Measurements from ENCODE around the gene SUGCT.
A peak's percentile ranks its signal among the peaks of the same experiment; 100 is the strongest.

SUGCT gene

DNA sequence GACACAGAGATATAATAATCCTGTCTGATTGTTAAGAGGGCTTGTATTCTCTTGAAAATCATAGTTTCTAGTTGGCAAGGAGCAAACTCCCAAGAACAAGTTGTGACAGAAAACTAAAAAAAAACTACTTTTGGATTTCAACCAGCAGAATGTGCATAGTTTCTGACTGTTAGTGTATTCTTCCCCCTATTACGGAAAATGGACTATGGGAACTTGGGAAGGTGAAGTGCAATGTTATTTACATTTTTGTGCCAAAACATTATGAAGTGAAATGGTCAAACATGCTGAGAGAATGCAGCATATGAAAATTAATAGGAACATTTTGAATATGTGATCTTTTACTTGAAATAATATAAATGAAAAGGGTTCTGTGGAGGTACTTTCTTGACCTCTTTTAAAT, 660.8 kb downstream of the SUGCT start:
- H3K27ac Mint-ChIP-seq = no peak overlapping the region
- no peaks in the 10 kb centered on the region for H3K27me3 Mint-ChIP-seq (ENCODE audit: low read depth, poor library complexity)
- H3K36me3 Mint-ChIP-seq (ENCODE audit: low read depth) = no peaks in the 10 kb centered on the region
- TF ChIP-seq, protein P1, sequence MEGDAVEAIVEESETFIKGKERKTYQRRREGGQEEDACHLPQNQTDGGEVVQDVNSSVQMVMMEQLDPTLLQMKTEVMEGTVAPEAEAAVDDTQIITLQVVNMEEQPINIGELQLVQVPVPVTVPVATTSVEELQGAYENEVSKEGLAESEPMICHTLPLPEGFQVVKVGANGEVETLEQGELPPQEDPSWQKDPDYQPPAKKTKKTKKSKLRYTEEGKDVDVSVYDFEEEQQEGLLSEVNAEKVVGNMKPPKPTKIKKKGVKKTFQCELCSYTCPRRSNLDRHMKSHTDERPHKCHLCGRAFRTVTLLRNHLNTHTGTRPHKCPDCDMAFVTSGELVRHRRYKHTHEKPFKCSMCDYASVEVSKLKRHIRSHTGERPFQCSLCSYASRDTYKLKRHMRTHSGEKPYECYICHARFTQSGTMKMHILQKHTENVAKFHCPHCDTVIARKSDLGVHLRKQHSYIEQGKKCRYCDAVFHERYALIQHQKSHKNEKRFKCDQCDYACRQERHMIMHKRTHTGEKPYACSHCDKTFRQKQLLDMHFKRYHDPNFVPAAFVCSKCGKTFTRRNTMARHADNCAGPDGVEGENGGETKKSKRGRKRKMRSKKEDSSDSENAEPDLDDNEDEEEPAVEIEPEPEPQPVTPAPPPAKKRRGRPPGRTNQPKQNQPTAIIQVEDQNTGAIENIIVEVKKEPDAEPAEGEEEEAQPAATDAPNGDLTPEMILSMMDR (IDR thresholded peaks at IDR 0.05) = no peak
- H3K4me1 Mint-ChIP-seq = peaks cover 13% of the 10 kb centered on the region
- H3K9me3 Mint-ChIP-seq = no peaks in the 10 kb centered on the region
- DNase-seq = no peak
- no peak overlapping the region for H3K4me3 Mint-ChIP-seq

DNA sequence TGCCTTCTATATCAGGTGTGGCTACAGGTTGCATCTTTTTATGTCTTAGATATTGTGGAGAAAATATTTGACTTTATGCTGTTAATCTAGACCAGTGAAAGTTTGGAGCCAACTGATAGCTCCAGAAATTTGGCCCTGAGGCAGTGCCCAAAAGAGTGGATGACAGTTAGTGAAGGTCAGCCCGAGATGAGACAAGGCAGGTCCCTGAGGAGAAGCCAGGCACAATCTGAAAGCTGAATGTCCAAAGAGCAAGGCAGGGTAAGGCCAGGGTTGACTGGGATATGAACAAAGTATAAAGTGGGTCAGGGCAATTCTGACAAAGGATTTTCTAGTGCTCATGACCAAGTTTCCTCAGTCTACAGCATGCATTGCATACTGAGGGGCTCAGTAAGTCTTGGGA, 661.9 kb downstream of the SUGCT start:
- H3K27me3 Mint-ChIP-seq (ENCODE audit: low read depth, poor library complexity) = no peaks in the 10 kb centered on the region
- H3K9me3 Mint-ChIP-seq = no peaks in the 10 kb centered on the region
- no peaks in the 10 kb centered on the region for H3K36me3 Mint-ChIP-seq (ENCODE audit: low read depth)
- no peak overlapping the region for H3K27ac Mint-ChIP-seq
- H3K4me3 Mint-ChIP-seq = no peak overlapping the region
- TF ChIP-seq, protein P1 (IDR thresholded peaks at IDR 0.05) = no peak
- no peak for DNase-seq
- H3K4me1 Mint-ChIP-seq = peaks cover 17% of the 10 kb centered on the region

DNA sequence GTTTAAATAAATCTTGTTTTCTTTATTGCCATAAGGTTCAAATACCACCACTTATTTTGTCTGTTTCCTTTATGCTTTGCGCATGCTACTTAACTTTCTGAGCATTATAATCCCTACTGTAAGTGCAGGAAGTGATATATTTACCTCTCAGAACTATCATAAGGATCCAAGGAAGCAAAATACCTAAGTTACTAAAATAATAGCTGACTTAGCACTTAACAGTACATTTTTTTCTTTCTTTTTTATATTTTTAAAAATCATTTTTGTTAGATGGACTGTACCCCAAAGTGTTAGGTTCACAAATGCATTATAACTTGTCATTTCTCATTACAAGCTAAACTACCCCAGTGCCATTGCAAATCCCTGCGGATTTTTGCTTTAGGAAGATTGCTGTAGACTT, 663.8 kb downstream of the SUGCT start:
- Mint-ChIP-seq H3K36me3 (ENCODE audit: low read depth) (no peaks in the 10 kb centered on the region), H3K9me3 (no peaks in the 10 kb centered on the region), H3K27ac (no peak overlapping the region), H3K4me1 (peaks cover 17% of the 10 kb centered on the region), H3K27me3 (ENCODE audit: low read depth, poor library complexity) (no peaks in the 10 kb centered on the region), H3K4me3 (no peak overlapping the region)
- DNase-seq = no peak
- TF ChIP-seq, protein P1 (IDR thresholded peaks at IDR 0.05) = no peak

DNA sequence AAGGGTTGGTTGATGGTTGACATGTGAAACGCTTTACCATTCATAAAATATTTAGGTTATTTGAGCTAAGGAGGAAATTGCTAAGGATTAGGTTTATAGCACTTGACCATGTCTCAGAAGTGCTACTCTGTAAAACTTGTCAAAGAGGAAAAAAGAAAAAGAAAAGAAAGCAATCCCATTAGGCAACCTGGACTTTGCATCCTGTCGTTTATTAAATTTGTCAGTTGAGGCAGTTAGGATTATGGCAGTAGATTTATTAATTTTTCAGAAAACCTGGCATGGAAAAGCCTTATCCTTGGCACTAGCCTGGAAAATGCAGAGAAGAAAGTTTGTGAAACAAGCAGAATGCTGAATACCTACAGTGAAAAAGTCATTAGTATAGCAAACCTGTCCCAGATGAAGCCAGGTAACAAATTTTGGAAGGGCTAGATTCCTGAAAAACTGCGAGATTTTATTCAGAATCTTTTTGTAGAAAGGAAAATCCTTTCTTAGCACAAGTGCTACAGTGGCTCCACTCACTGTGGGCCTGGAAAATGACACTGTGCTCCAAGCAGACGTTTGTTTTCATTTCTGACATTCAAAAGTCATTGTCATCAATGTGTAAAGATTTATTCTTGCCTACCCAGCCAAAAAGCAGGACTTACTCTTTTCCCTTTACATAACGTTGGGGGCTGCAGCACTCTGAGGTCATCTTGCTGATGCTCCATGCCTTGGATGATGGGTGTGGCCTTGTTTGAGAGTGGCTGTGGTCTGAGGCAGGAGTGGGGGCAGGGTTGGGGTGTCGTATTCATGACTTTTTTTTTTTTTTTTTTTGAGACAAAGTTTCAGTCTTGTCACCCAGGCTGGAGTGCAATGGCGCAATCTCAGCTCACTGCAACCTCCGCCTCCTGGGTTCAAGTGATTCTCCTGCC, 664.9 kb downstream of the SUGCT start:
- no peak overlapping the region for H3K4me3 Mint-ChIP-seq
- TF ChIP-seq, protein P1 (IDR thresholded peaks at IDR 0.05) = no peak
- H3K9me3 Mint-ChIP-seq = no peaks in the 10 kb centered on the region
- DNase-seq = no peak
- H3K27ac Mint-ChIP-seq = peak overlapping the region; percentile 10
- H3K27me3 Mint-ChIP-seq (ENCODE audit: low read depth, poor library complexity) = no peaks in the 10 kb centered on the region
- no peaks in the 10 kb centered on the region for H3K36me3 Mint-ChIP-seq (ENCODE audit: low read depth)
- peaks cover 17% of the 10 kb centered on the region for H3K4me1 Mint-ChIP-seq

DNA sequence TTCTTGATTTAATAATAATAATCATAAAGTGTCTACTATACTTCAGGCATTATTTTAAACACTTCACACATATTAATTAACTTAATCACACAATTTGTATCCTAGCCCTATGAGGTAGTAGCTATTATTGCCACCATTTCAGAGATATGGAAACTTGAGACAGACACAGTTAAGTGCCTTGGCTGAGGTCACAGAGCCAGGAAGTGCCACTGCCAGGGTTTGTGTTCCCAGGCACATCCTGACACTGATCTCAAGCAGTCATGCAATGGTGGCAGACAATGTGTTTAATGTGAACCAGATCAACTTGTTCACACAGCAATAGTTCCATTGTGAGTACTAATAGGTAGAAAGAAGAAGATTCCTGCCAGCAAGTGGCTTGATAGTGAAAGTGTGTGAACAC, 666.0 kb downstream of the SUGCT start:
- H3K27me3 Mint-ChIP-seq (ENCODE audit: low read depth, poor library complexity) = no peaks in the 10 kb centered on the region
- no peak for DNase-seq
- H3K4me1 Mint-ChIP-seq = peaks cover 17% of the 10 kb centered on the region
- H3K4me3 Mint-ChIP-seq = no peak overlapping the region
- no peaks in the 10 kb centered on the region for H3K36me3 Mint-ChIP-seq (ENCODE audit: low read depth)
- TF ChIP-seq, protein P1 (IDR thresholded peaks at IDR 0.05) = no peak
- no peak overlapping the region for H3K27ac Mint-ChIP-seq
- H3K9me3 Mint-ChIP-seq = no peaks in the 10 kb centered on the region

DNA sequence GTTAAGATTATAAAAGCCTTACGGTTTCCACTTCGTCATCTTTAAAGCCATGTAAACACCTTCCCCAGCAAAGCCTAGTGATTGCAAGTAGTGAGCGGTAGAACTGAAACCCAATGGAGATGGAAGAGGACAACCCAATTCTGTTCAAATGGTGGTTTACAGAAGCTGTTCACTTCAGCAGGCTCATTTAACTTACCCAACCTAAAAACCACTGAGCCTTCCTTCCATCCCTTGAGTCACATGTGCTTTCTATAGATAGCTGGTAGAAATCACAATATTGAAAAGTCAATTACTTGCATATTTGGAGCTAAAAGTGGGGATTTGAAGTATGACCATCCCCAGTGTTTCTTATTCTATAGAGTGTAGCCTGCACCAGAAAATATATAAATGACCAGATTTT, 667.7 kb downstream of the SUGCT start:
- H3K9me3 Mint-ChIP-seq = no peaks in the 10 kb centered on the region
- H3K36me3 Mint-ChIP-seq (ENCODE audit: low read depth) = no peaks in the 10 kb centered on the region
- H3K4me1 Mint-ChIP-seq = peaks cover 17% of the 10 kb centered on the region
- no peak overlapping the region for H3K27ac Mint-ChIP-seq
- TF ChIP-seq, protein P1 (IDR thresholded peaks at IDR 0.05) = no peak
- H3K4me3 Mint-ChIP-seq = no peak overlapping the region
- no peak for DNase-seq
- H3K27me3 Mint-ChIP-seq (ENCODE audit: low read depth, poor library complexity) = no peaks in the 10 kb centered on the region
